ENCODE data around the gene RAB8B. TPM values are rescaled to one million over a fixed set of nuclear protein-coding genes. Genes with fewer than 3 reads are reported as not detected.

Gene RAB8B
- total and polyA plus RNA-seq, 9 of the 15 experiments (the other 6 are each of a cell fraction or from before 2014, with no cell fraction given): 7.8 to 32.1 (median 24.2) TPM

GRCh38 chr15:63188247-63188925, 1.0 kb upstream of the RAB8B start:
- CTCF ChIA-PET (ENCODE audit: low intra/inter-chr PET ratio): no interaction called here

More at GRCh38 chr15:63188247-63188925, 1.0 kb upstream of the RAB8B start:
- in situ Hi-C loops (cut with MboI) (no loop called here), intact Hi-C loops (cut with micrococcal nuclease) (no loop called here)
- Histone ChIP-seq H2AFZ (ENCODE audit: low read depth, low read length) (peak overlapping the region; percentile 98), H3K9me1 (ENCODE audit: control insufficient read depth, insufficient read depth, low read length) (no peaks in the 10 kb centered on the region), H3K27me3 (ENCODE audit: control insufficient read depth in 2 of 2, insufficient read depth in 2 of 2, low read length in 2 of 2) (no peaks in the 10 kb centered on the region), H3K9ac (ENCODE audit: insufficient read depth in 1 of 2, low read depth in 2 of 2, low read length in 2 of 2) (peak overlapping the region; percentile 61 to 91; a peak in 3 of 4 replicates), H3K4me1 (replicated peaks in 1 of 2; ENCODE audit: control insufficient read depth in 2 of 2, insufficient read depth in 2 of 2, low read length in 2 of 2) (peaks cover 11 to 31% of the 10 kb centered on the region in 2 experiments; a peak in 4 of 5 replicates), H3K4me3 (peak overlapping the region; percentile 87), H3K27ac (ENCODE audit: extremely low read depth, low read depth, low read length) (peak overlapping the region; percentile 50; the same call in 2 of the 3 replicates), H3K36me3 (ENCODE audit: control insufficient read depth, insufficient read depth, low read length) (peaks cover 2% of the 10 kb centered on the region; the same call in 2 of the 3 replicates), H4K20me1 (replicated peaks; ENCODE audit: control insufficient read depth, insufficient read depth, low read length) (peaks cover 5% of the 10 kb centered on the region; the same call in 1 of the 2 replicates), H3K4me2 (ENCODE audit: insufficient read depth, low read length) (peak overlapping the region; percentile 89), H3K79me2 (ENCODE audit: control insufficient read depth, insufficient read depth, low read length) (peaks cover 40% of the 10 kb centered on the region), H3K9me3 (replicated peaks; ENCODE audit: control insufficient read depth, insufficient read depth, low read depth, low read length) (no peaks in the 10 kb centered on the region)
- POLR2A ChIA-PET: interaction anchor here (0.6 to 1.4 kb wide), 4 partner anchors 27 to 313 kb away, joined by 3 to 4 read pairs (median 3); no protein-coding TSS in a partner anchor
- no peak for TF ChIP-seq CHD7 (IDR thresholded peaks at IDR 0.05; ENCODE audit: low read depth, low read length)
- no peak for TF ChIP-seq ADNP (tag; IDR thresholded peaks at IDR 0.05)
- no peak for TF ChIP-seq ARID2 (IDR thresholded peaks at IDR 0.05)
- no peak for TF ChIP-seq SMARCB1 (IDR thresholded peaks at IDR 0.05; ENCODE audit: insufficient read length, low read depth)
- no peak for TF ChIP-seq SIX5 (IDR thresholded peaks at IDR 0.05; ENCODE audit: borderline replicate concordance in 1 of 2, insufficient read depth in 1 of 2, low read depth in 1 of 2, low read length in 2 of 2)
- TF ChIP-seq ILK (tag; IDR thresholded peaks at IDR 0.05; ENCODE audit: borderline replicate concordance, low read depth): no peak
- TF ChIP-seq, protein P1, sequence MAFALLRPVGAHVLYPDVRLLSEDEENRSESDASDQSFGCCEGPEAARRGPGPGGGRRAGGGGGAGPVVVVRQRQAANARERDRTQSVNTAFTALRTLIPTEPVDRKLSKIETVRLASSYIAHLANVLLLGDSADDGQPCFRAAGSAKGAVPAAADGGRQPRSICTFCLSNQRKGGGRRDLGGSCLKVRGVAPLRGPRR (CRISPR knock-in tag; IDR thresholded peaks at IDR 0.05): no peak
- WGBS (ENCODE audit: insufficient coverage, low coverage, missing lambda C conversion rate): 31% methylated on average over 10 of the region's 10 CpGs
- ATAC-seq (no peak), FAIRE-seq (no peak), DNase-seq (ENCODE audit: extremely low read depth in 1 of 4, low spot score in 3 of 4) (no peak)
- no TSS peak for BruUV-seq (replicated peaks)
